ENCODE data around the gene MAZ.

MAZ gene

DNA sequence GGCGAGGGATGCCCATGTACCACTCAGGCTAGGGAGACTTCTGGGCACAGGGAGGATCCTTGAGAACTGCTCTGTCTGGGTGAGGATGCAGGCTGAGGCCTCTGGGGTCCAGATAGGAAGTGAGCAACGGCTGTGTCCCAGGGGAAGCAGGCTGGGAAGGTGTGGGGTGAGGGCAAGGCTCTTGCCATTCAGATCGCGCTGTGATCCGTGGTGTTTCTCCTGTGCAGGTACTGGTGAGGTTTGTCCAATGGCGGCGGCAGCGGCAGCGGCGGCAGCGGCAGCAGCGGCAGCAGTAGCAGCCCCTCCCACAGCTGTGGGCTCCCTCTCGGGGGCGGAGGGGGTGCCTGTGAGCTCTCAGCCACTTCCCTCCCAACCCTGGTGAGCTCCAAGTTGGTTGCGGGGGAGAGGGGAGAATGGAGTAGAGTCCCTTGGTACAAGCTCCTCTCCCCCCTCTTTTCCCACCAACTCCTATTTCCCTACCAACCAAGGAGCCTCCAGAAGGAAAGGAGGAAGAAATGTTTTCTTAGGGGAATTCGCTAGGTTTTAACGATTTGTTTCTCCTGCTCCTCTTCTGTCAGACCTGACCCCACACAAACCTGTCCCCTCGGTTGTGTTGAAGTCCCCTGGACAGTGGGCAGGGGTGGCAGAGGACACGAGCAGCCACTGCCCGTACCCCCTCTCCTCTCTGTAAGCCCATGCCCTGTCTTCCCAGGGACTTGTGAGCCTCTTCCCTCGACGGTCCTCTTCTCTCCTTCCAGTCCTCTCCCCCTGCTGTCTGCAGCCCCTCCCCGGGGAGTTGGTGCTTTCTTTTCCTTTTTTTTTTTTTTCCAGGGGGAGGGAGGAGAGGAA lies 3.7 kb downstream of the MAZ start:
- DNase-seq, result no peak

DNA sequence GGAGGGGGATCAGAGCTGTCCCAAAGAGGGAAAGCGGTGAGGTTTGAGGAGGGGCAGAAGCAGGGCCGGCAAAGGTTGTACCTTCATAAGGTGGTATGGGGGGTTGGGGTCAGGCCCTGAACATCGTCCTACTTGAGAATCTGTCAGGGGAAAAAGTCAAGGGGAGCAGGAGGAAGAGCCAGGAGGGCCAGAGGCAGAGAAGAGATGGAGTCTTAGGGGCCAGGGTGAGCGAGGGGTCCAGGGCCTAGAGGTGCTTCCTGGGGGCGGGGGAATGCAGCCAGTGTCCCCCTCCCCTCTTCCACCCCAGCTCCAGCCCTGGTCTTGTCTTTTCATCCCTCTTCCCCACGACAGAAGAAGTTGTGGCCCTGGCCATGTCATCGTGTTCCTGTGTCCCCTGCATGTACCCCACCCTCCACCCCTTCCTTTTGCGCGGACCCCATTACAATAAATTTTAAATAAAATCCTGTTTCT lies 4.4 kb downstream of the MAZ start:
- DNase-seq, result no peak

DNA sequence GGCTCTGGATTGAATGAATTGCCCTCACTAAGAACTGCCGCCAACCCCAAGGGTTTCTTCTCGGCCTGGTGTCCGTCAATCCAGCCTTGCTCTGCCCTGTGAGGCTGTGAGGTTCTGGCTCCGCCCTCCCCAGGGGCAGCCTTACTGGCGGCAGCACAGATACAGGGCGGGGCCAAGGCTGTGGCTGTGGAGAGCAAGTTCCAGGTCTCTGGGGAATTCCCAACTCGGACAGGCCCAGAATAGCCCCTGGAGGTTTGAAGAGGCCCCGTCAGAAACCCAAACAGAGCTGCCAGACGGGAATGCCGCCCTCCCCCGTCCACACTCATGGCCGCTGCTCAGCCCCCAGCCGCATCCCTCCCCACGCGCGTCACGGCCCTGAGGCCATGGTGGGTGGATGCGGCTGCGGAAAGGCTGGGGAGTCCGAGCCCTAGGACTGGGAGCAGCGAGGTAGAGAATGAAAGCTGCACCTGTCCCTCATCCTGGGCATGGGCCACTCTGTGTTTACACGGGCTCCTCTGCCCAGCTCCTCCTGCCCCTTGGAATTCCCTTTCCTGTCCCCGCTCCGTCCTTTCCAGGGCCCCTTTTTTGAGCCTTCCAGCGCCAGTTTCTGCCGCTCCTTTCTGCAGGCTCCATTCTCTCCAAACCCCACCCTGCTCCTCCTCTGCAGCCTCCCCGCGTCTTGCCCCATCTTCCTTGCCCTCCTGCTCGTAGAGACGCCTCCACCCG lies 5.0 kb downstream of the MAZ start:
- DNase-seq, result peak; percentile 90

DNA sequence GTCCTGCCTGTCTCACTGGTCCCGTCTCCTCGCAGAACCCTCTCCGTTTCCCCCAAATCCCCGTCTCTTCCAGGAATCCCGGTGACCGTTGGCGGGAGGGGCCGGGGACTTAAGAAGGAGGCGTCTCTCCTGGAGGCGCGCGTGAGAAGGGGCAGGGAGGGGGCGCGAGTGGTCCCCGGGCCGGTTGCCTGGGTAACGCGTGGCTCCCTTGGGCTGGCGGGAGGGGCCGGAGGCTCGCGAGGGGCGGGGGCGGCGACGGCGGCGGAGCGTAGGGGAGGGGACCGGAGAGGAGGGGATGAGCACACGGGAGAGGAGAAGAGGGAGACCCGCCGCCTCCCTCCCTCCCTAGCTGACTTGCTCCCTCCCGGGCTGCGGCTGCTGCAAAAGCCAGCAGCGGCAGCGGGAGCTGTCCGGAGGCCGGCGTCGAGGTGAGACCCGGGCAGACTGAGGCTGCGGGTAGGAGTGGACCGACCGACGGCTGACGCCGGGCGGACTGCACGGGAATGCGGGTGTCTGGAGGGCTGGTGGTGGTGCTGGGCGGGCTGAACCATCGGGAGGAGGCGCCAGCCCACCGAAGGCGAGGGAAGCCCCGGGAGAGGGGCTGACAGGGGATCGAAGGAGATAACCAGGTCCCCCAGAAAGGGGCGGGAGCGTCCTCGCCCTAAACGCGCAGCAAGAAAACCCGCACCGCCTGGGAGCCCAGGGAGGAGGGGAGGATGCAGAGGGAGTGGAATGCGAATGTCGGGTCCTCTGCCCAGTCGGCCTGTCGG lies 5.8 kb downstream of the MAZ start, which contains the start of gene PRRT2:
Gene PRRT2, plus strand, starts transcription at position 298 of the 770 bp plus-strand sequence. CDS start 862 bp downstream, outside the sequence.
- DNase-seq, result peak; percentile 50

DNA sequence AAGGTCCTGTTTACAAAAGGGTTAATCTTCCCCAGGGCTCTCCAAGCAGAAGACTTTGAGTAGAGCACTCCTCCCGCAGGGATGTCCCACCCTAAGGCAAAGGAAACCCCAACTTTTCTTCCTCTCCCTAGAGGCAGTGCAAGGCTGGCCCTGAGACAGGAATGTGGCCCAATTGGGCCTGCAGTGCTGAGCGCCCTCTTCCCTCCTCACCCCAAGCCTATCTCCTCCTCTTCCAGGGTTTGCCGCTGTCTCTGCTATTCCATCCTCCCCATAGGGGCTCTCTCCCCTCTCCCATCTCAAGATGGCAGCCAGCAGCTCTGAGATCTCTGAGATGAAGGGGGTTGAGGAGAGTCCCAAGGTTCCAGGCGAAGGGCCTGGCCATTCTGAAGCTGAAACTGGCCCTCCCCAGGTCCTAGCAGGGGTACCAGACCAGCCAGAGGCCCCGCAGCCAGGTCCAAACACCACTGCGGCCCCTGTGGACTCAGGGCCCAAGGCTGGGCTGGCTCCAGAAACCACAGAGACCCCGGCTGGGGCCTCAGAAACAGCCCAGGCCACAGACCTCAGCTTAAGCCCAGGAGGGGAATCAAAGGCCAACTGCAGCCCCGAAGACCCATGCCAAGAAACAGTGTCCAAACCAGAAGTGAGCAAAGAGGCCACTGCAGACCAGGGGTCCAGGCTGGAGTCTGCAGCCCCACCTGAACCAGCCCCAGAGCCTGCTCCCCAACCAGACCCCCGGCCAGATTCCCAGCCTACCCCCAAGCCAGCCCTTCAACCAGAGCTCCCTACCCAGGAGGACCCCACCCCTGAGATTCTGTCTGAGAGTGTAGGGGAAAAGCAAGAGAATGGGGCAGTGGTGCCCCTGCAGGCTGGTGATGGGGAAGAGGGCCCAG lies 6.7 kb downstream of the MAZ start:
- DNase-seq, result no peak

DNA sequence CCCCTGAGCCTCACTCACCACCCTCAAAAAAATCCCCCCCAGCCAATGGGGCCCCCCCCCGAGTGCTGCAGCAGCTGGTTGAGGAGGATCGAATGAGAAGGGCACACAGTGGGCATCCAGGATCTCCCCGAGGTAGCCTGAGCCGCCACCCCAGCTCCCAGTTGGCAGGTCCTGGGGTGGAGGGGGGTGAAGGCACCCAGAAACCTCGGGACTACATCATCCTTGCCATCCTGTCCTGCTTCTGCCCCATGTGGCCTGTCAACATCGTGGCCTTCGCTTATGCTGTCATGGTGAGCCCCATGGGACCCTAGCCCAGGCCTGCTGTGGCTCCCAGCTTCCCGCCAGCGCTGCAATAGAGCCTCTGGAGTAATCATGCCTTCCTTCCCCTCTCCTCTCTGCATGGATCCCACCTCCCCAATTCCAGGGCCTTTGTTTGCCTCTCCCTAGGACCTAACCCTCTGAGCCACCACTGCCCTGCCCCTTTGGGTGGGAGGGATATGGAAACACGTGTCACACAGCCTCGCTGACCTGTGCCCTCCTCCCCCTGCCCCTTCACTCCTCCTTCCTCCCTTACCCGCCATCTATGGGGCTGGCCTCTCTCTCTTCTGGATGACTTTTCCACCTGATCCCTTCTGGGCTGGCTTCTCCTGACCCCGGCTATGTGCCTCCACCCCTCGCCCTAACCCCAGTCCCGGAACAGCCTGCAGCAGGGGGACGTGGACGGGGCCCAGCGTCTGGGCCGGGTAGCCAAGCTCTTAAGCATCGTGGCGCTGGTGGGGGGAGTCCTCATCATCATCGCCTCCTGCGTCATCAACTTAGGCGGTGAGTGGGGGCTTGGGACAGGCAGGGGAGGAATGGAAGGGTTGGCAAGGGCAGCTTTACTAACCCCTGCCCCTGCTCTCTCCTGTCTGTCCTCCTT lies 7.6 kb downstream of the MAZ start:
- no peak for DNase-seq

DNA sequence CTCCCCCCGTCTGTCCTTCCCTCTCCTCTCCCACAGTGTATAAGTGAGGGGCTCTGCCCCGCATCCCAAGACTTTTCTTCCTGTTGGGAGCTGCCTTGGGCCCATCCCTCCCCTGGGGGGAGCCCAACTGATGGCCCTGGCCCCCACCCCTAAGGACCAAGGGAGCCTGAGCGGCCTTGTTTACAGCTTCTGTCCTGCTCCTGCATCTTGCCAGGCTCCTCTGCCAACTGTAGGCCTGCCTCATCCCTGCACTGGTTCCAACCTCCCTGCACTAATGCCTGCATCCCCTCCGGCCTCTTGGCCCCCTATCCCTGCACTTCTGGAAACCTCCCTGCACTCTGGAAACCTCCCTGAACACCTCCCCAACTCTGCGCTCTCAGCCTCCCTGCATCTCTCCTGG lies 8.3 kb downstream of the MAZ start:
- no peak for DNase-seq

DNA sequence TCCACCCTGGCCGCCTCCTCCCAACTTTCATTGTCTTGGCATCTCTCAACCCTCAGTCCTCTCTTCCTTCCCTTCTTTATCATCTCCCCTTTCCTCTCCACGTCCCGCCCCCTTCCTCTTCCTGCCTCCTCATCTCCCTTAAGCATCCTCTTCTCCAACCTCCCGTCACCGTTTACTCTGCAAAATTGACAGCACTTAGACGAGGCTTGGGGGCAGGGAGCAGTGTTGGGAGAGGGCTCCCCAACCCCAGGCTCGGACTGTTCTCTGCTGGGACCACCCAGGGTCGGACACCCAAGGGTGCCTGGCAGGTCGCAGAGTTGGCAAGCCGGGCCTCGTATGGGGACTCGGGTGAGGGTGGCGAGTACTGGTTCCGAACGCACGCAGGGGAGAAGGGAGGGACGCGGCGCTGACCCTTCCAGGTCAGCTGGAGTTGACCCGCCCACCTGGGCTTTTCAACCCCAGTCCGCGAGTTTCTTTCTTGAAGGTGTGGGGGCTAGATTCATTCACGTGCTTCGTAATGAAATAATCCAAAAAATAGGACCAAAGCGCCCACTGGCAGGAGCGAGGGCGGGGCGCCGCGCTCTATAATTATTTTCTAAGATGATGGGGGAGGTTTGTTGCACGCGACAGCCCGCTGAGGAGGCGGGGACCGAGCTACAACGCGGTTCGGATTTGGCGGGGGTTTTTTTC lies 8.8 kb downstream of the MAZ start:
- peak; percentile 59 for DNase-seq

DNA sequence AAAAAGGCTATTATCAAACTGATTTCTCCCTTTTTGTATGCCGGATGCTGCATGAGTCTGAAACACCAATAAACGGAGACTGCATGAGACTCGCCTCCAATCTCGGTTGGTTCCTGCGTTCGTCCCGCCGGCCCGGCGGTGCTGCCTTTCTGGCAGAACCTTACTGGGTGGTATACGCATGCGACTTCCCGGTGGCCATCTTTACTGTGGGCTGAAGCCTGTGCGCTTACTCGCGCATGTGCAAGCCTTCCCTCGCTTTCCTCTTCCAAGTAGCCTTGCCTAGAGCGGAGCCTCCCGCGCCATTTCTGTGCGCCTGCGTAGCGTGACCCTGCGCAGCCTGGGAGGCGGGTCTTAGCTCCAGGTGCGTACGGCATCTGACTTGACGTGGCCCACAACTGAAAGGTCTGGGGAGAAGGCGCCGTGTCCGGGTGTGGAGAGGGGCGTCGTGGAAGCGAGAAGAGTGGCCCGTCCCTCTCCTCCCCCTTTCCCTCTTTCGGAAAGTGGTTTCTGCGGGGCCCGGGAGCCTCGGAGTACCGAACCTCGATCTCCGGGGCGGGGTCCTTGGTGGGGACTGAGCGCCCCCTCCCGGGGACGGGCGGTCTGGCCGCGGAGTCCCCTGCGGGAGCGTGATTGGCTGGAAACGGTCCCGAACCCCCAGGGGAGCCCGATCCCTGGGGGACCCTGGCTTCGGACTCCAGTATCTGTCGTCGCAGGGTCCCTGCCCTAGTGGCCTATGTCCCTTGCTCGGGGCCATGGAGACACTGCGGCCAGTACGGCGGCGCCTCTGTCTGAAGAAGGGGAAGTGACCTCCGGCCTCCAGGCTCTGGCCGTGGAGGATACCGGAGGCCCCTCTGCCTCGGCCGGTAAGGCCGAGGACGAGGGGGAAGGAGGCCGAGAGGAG lies 9.7 kb downstream of the MAZ start, which contains the start of gene PAGR1:
Gene PAGR1, plus strand, starts transcription at position 360 of the 901 bp plus-strand sequence. Its CDS starts 374 bp downstream, at position 734.
- peak; percentile 98 for DNase-seq

DNA sequence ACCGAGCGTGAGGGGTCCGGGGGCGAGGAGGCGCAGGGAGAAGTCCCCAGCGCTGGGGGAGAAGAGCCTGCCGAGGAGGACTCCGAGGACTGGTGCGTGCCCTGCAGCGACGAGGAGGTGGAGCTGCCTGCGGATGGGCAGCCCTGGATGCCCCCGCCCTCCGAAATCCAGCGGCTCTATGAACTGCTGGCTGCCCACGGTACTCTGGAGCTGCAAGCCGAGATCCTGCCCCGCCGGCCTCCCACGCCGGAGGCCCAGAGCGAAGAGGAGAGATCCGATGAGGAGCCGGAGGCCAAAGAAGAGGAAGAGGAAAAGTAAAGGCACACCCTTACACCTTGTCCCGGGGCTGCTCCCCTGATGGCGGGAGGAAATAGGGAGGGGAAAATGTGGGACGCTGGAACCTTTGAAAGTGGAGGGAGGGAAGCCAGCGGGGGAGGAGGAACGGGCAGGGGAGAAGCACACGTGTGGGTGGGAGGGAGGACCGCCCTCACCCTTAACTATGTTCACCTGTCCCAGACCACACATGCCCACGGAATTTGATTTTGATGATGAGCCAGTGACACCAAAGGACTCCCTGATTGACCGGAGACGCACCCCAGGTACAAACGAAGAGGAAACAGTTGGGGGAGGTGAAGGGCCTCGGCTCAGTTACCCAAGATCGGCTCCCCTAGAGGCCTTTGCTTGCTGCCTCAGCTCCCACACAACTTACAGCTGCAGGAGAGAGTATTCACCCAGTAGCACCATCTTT lies 10.5 kb downstream of the MAZ start:
- no peak for DNase-seq

DNA sequence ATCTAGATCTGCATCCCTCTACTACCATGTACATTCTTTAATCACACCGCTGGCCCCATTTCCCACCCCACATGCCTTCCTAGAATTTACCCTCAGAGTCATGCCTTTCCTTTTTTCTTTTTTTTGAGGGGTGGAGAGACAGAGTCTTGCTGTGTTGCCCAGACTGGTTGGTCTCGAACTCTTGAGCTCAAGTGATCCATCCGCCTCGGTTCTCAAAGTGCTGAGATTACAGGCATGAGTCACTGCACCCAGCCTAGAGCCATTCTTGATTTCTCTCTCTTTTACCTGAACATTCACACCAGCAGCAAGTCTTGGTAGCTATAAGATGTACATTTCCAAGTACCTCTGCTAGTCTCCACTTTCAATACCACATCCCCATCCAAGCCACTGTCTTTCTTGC lies 11.8 kb downstream of the MAZ start:
- DNase-seq, result no peak

DNA sequence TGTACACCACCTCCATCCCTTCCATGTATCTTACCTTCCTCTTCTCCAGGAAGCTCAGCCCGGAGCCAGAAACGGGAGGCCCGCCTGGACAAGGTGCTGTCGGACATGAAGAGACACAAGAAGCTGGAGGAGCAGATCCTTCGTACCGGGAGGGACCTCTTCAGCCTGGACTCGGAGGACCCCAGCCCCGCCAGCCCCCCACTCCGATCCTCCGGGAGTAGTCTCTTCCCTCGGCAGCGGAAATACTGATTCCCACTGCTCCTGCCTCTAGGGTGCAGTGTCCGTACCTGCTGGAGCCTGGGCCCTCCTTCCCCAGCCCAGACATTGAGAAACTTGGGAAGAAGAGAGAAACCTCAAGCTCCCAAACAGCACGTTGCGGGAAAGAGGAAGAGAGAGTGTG lies 13.2 kb downstream of the MAZ start:
- no peak for DNase-seq

DNA sequence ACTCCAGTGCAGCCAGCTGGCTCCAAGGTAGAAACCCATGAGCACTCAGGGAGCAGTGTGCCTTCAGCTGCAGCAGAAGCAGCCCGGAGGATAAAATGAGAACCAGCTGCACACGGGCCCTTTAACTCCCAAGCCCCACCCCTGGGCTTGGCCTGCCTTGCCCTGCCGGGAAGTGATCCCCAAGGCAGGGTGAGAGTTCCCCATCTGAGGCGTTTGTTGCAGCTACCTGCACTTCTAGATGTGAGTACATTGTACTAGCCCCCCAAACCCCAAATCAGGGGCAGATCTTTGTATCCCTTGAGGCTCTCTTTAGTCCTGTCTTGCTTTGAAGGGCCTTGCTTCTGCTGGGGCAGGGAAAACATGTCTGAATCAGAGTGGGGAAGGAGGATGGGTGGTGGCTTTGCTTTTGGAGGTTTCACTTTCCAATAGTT lies 14.0 kb downstream of the MAZ start, which contains the start of gene MVP:
Gene MVP, plus strand, starts transcription at position 192 of the 431 bp plus-strand sequence. CDS start 10,088 bp downstream, outside the sequence.
- DNase-seq, result no peak

DNA sequence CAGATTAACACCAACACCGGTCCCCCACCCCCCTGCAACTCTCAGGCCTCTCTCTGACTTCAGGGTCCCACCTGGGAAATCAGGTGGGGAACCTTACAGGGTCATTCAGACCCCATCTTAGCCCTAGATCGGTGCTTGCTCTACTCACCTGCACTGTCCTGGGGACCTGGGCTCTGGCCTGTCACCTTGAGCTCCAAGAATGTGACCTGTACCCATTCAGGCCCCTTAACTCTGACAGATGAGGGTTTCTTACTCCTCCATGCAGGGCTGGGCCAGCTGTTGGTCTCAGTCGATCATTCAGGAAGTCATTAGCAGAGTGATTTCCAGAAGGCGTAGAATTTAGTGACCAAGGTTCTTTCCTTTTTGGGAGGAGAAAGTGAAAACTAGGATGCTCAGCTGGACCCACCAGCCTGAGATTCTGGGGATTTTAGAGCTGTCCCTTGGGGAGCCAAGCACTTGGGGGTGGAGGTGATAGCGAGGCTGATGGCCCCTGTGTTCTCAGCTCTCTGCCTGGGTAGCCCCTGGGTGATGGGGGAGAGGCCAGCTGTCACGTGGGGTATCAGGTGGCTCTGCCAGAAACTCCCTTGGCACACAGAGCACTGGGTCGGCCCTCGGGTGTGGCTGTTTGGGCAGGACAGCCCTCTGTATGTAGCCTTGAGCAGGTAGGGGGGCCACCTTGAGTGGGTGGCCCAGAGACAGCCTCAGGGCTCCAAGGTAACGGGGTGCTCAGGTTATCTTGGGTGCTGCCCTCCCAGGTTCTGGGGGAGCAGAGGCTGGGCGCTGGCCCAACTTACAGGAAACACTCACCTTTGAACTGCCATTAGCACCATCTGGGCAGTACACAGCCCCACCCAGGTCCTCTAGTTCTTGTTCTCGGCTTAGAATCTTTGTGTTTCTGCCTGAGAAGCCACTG lies 14.7 kb downstream of the MAZ start:
- DNase-seq, result no peak

DNA sequence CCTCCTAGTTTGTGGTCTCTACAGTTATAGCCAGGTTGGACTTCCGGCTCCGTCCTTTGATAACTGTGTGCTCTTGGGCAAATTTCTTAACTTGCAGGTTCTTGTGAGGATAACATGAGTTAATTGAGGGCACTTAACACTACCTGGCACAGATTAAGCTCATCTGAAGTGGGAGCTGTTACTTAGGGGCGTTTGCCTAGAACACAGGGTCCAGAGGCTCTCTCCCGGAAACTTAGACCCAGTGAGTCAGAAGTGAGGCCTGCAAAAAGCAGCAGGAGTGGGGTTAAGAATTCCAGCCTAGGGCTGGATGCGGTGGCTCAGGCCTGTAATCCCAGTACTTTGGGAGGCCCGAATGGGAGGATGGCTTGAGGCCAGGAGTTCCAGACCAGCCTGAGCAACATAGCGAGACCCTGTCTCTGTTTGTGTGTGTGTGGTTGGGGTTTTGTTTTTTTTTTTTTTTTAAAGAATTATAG lies 15.3 kb downstream of the MAZ start:
- DNase-seq, result no peak

DNA sequence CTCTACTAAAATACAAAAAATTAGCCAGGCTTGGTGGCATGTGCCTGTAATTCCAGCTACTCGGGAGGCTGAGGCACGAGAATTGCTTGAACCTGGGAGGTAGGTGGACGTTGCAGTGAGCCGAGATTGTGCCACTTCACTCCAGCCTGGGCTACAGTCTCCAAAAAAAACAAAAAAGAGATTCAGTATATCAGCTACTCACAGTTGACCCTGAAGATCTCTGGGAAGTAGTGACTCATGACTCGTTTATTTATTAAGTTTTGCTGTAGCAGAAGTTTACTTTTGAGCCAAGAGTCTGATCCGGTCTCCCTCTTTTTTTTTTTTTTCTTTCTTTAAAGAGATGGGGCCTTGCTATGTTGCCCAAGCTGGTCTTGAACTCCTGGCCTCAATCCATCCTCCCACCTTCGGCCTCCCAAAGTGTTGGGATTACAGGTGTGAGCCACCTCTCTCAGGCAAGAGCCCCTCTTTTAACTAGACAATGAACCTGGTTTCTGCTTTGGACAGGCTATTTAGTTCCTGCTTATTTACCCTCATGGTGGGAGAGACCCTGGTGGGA lies 18.3 kb downstream of the MAZ start:
- no peak for DNase-seq
